HAP-1 (cell line): ENCODE measurements around the gene EPHA3.
"Not testable (repeated sequence)": the region's sequence is repeated elsewhere in the genome, so short reads cannot be mapped to it uniquely, and the experiment has no call there.

ENCODE experiments used
- DNase-seq, 2 experiments: peaks; one replicate each; pipeline ENCODE4 v3.0.0-alpha.2; 2016 to 2020; ENCODE audit warnings: low spot score in 2 of 2
- H3K27me3 ChIP-seq: fragments of 250-450 bp; sonication (Bioruptor Pico); 2 replicates; pipeline ENCODE4 v1.5.1; 2020; ENCODE audit warnings: low read depth, mild to moderate bottlenecking, moderate library complexity
- H3K36me3 ChIP-seq: fragments of 250-450 bp; sonication (Bioruptor Pico); replicated peaks from 2 replicates; pipeline ENCODE4 v1.5.1; 2020; ENCODE audit warnings: mild to moderate bottlenecking
- H3K4me1 ChIP-seq: fragments of 250-450 bp; sonication (Bioruptor Pico); 2 replicates; pipeline ENCODE4 v1.5.1; 2020; ENCODE audit warnings: mild to moderate bottlenecking
- H3K4me3 ChIP-seq: fragments of 250-450 bp; sonication (Bioruptor Pico); 2 replicates; pipeline ENCODE4 v1.5.1; 2020; ENCODE audit warnings: mild to moderate bottlenecking, moderate library complexity
- H3K9me3 ChIP-seq: fragments of 250-450 bp; sonication (Bioruptor Pico); 2 replicates; pipeline ENCODE4 v1.5.1; 2020; ENCODE audit warnings: mild to moderate bottlenecking, moderate library complexity
- in situ Hi-C: fragments of 300-500 bp; cut with MboI; formaldehyde crosslinking; loops from 3 replicates; pipeline ENCODE4 v1.14.3; 2020; ENCODE audit warnings: low sequenced_read_pairs, inconsistent platforms, mixed read lengths

Gene EPHA3

DNA sequence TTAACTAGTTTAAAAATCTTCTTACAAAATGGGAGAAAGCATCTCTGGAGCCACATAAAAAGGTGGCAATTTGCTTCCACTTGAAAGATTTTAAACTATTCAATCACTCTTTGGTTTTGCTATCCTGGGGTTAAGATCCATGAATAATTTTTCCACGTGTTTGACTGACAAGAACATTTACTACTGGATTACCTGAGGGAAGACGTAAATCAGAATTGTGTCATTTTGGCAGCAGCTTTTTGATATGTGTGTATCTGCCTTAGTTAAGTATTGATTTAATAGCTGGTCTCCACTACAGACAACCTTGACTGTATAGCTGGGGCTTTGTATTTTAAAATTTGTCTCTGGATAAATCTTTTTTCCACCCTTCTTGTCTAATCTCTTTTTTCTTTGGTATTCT, 228.3 kb downstream of the EPHA3 start:
- H3K27me3 ChIP-seq, result no peaks in the 10 kb centered on the region
- in situ Hi-C loops, result no loop called here
- peaks cover 27% of the 10 kb centered on the region for H3K4me1 ChIP-seq
- no peaks in the 10 kb centered on the region for H3K9me3 ChIP-seq
- H3K36me3 ChIP-seq, result no peaks in the 10 kb centered on the region
- no peak for DNase-seq
- no peak overlapping the region for H3K4me3 ChIP-seq

DNA sequence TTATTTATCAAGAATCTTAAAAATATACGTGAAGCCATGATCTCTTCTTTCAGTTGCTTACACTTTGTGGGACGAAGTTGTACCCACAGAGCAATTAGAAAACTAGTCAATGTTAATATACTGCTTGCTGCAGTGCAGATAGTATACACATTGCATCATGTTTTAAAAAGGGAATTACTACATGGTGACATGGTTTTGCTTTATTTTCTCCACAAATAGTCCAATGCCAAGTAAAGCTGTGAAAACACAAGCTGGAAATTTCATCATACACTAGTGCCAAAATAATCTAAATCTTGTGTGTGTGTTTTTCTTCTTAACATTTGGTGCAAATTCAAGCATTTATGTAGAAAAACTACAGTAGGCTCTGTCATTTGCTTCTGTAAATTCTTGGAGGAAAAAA, 233.0 kb downstream of the EPHA3 start:
- in situ Hi-C loops, result no loop called here
- no peak for DNase-seq

DNA sequence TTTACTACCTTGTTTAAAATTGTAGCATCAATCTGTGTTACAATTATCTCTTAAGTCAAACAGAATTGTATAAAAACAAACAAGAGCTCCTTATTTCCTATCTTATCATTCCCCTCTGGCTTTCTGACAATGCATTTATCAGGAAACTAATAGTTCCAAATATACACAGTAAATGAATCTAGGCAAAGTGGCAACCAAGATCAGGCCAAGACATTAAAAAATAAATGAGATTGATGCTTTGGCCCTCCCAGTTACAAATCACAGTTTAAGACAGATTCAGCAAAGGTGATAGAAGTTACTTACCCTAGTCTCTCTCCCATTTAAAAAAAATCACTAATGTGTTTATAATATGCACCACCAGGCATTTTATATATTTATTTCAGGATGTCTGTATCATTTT, 236.7 kb downstream of the EPHA3 start:
- no peak for DNase-seq
- no peaks in the 10 kb centered on the region for H3K27me3 ChIP-seq
- in situ Hi-C loops, result no loop called here
- H3K4me3 ChIP-seq, result no peak overlapping the region
- H3K36me3 ChIP-seq, result no peaks in the 10 kb centered on the region
- no peaks in the 10 kb centered on the region for H3K4me1 ChIP-seq
- no peaks in the 10 kb centered on the region for H3K9me3 ChIP-seq

More for the DNA sequence above, 233.0 kb downstream of the EPHA3 start:
- no peaks in the 10 kb centered on the region for H3K27me3 ChIP-seq
- no peaks in the 10 kb centered on the region for H3K9me3 ChIP-seq
- no peaks in the 10 kb centered on the region for H3K36me3 ChIP-seq
- no peaks in the 10 kb centered on the region for H3K4me1 ChIP-seq
- H3K4me3 ChIP-seq, result no peak overlapping the region

DNA sequence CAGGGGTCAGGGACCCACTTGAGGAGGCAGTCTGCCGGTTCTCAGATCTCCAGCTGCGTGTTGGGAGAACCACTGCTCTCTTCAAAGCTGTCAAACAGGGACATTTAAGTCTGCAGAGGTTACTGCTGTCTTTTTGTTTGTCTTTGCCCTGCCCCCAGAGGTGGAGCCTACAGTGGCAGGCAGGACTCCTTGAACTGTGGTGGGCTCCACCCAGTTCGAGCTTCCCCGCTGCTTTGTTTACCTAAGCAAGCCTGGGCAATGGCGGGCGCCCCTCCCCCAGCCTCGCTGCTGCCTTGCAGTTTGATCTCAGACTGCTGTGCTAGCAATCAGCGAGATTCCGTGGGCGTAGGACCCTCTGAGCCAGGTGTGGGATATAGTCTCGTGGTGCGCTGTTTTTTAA, 243.5 kb downstream of the EPHA3 start:
- DNase-seq, H3K36me3 ChIP-seq, in situ Hi-C loops, H3K4me1 ChIP-seq, H3K4me3 ChIP-seq, H3K9me3 ChIP-seq, H3K27me3 ChIP-seq: not testable (repeated sequence)

DNA sequence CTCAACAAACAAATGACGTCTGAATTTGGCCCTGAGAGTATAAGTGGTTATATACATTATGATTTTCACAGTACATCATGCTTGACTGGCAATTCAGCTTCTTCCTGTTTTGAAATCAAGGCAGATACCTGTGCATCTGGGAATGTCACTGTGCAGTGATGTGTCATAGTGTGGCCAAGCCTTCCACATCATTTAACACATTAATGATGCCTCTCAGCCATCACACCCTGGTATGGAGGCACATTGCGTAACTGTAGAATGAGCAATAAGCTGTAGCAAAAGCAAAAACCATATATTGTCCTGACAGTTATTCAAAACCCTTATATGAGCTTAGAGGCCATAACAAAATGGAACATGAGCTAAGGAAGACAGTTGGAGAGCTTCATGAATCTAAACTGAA, 246.0 kb downstream of the EPHA3 start:
- Histone ChIP-seq H3K9me3 (no peaks in the 10 kb centered on the region), H3K27me3 (no peaks in the 10 kb centered on the region), H3K4me1 (no peaks in the 10 kb centered on the region), H3K4me3 (no peak overlapping the region), H3K36me3 (no peaks in the 10 kb centered on the region)
- no peak for DNase-seq
- in situ Hi-C loops, result no loop called here

DNA sequence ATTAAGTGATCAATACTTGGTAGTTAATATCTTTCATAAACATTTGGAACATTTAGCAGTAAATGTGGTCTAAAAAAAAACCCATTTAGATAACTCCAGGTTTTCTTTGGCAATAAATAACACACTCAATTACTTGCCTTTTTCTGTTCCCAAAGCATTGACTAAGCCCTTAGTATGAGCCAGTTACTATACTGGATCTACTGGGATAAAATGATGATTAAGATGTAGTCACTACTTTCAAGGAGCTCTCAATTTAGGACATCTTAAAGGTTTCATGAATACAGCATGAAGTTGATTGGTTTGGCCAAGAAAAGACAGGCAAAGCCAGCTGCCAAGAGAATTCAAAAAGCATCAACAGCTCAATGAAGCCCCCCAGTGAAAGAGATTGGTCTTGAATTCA, 250.9 kb downstream of the EPHA3 start:
- H3K9me3 ChIP-seq, result no peaks in the 10 kb centered on the region
- no peak for DNase-seq
- in situ Hi-C loops, result no loop called here
- H3K36me3 ChIP-seq, result no peaks in the 10 kb centered on the region
- no peak overlapping the region for H3K4me3 ChIP-seq
- no peaks in the 10 kb centered on the region for H3K27me3 ChIP-seq
- H3K4me1 ChIP-seq, result no peaks in the 10 kb centered on the region

DNA sequence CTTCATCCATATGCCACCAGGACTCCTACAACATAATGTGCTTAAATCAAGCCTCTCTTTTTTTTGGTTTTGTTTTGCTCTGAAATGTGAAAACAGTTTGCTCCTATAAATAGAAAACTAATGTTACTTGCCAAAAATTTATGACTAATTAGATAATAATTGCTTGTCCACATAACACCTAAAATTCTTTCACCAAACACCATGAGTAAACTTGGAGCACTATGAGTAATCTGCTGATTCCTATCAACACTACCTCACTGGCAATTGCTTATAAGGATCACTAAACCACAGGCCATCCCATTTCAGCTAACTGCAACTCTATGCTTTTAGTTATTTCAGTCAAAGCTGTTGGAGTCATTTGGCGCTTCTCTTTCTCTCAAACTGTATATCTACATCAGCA, 252.7 kb downstream of the EPHA3 start:
- in situ Hi-C loops, result no loop called here
- no peaks in the 10 kb centered on the region for H3K9me3 ChIP-seq
- H3K36me3 ChIP-seq, result no peaks in the 10 kb centered on the region
- no peak overlapping the region for H3K4me3 ChIP-seq
- H3K4me1 ChIP-seq, result no peaks in the 10 kb centered on the region
- no peaks in the 10 kb centered on the region for H3K27me3 ChIP-seq
- DNase-seq, result no peak

DNA sequence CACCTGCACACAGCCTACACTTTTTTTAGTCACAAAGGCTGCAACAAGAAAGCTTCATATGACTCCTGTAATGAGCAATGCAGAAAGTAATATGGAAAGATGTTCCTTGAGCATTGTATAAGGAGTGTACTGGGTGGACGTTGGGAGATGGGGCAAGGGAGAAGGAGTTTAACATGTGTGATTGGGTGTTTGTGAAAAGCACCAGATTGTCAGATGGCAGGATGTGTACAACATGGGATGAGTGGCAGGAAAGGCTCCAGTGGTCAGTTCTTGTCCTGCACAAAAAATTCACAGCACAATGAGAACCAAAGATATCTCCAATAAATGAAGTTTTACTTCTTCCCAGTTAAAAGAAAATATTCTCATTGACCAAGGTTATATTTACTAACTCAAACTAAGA, 255.1 kb downstream of the EPHA3 start:
- no peaks in the 10 kb centered on the region for H3K9me3 ChIP-seq
- no peak for DNase-seq
- no peaks in the 10 kb centered on the region for H3K36me3 ChIP-seq
- no peaks in the 10 kb centered on the region for H3K4me1 ChIP-seq
- no peaks in the 10 kb centered on the region for H3K27me3 ChIP-seq
- in situ Hi-C loops, result no loop called here
- no peak overlapping the region for H3K4me3 ChIP-seq

DNA sequence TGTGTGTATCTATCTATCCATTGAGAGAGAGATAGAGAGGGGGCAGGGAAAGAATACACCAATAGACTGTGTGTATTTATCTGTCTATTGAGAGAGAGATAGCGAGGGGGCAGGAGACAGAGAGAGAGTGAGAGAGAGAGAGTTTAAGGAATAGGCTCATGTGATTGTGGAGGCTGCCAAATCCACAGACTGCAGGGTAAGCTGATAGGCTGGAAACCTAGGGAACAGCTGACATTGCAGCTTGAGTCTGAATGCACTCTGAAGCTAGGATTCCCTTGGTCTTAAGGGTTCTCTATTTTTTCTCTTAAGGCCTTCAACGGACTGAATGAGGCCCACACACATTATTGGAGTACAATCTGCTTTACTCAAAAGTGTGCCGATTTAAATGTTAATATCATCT, 255.8 kb downstream of the EPHA3 start:
- no peaks in the 10 kb centered on the region for H3K4me1 ChIP-seq
- no peaks in the 10 kb centered on the region for H3K9me3 ChIP-seq
- H3K36me3 ChIP-seq, result no peaks in the 10 kb centered on the region
- no peaks in the 10 kb centered on the region for H3K27me3 ChIP-seq
- in situ Hi-C loops, result no loop called here
- DNase-seq, result no peak
- H3K4me3 ChIP-seq, result no peak overlapping the region

DNA sequence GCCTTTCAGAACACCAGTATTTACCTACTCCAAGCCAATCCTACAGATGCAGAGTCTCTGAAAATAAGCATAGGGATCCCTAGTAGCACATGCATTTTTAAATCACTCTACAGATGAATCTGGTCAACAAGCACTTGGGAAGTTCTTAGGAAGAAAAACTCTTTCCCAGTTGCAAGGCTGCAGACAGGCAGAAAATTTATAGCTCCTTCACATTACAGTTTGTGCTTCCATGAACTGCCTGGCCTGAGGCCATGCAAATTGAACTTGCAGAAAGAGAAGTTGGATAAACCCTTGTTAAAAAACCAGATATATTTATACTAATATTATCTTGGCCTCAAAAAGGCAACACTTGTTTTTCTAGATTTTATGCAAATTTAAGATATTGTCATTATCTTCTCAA, 256.9 kb downstream of the EPHA3 start:
- Histone ChIP-seq H3K4me1 (no peaks in the 10 kb centered on the region), H3K9me3 (no peaks in the 10 kb centered on the region), H3K4me3 (no peak overlapping the region), H3K36me3 (no peaks in the 10 kb centered on the region), H3K27me3 (no peaks in the 10 kb centered on the region)
- DNase-seq, result no peak
- in situ Hi-C loops, result no loop called here

DNA sequence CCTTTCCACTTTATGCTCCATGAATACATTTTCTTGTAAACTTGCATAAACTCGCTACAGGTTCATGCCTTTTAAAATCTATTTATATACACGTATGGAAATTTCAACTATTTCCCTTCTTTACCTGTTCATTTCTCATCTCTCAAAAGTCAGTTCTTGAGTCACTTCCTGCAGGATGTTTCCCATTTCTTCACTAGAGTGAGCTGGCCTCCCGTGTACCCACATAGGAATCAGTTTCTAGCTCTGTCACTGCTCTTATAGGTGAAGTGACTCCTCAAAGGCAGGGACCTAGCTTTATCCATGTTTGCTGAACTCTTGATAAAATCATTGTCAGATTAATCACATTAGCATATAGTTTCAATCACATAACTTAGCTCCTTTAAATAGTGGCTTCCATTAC, 259.7 kb downstream of the EPHA3 start:
- no peaks in the 10 kb centered on the region for H3K9me3 ChIP-seq
- no peak overlapping the region for H3K4me3 ChIP-seq
- DNase-seq, result no peak
- H3K4me1 ChIP-seq, result no peaks in the 10 kb centered on the region
- H3K27me3 ChIP-seq, result no peaks in the 10 kb centered on the region
- no peaks in the 10 kb centered on the region for H3K36me3 ChIP-seq
- in situ Hi-C loops, result no loop called here

DNA sequence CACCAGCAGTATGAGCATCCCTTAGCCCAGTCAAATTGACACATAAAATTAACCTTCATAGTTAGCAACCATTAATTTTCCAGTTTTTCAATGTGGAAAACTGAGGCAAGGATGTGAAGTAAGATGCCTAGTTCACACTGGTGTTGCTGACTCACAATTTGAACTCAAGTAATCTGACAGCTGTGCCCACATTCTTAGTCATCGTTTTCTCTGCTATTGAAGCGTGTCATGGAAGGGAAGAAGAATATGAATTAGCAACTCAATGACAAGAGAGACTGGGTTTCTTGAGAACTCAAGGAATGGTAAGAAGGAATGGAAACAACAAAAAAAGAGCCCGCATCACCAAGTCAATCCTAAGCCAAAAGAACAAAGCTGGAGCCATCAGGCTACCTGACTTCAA, 261.4 kb downstream of the EPHA3 start:
- Histone ChIP-seq H3K4me1 (no peaks in the 10 kb centered on the region), H3K27me3 (no peaks in the 10 kb centered on the region), H3K36me3 (no peaks in the 10 kb centered on the region), H3K9me3 (no peaks in the 10 kb centered on the region), H3K4me3 (no peak overlapping the region)
- DNase-seq, result no peak
- in situ Hi-C loops, result no loop called here

DNA sequence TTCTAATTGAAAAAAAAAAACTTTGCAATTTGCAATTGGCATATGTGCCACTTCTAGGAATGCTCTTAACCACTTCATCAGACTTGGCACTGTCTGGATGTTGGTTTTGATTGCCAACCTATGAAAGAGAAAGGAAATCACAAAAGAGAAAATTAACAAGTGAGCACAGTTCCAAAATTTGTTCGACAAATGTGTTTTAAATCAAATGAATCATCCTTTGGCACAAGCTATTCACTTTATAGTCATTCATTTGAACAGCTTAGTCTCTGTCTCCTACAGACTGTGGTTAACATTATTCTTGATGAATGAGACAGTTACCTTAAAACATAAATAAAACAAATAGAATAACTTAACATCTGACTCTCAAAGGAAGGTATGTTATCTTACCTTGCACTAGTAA, 265.0 kb downstream of the EPHA3 start:
- H3K4me1 ChIP-seq, result peaks cover 22% of the 10 kb centered on the region
- no peak overlapping the region for H3K4me3 ChIP-seq
- DNase-seq, result no peak
- H3K27me3 ChIP-seq, result no peaks in the 10 kb centered on the region
- H3K36me3 ChIP-seq, result no peaks in the 10 kb centered on the region
- in situ Hi-C loops, result no loop called here
- no peaks in the 10 kb centered on the region for H3K9me3 ChIP-seq

DNA sequence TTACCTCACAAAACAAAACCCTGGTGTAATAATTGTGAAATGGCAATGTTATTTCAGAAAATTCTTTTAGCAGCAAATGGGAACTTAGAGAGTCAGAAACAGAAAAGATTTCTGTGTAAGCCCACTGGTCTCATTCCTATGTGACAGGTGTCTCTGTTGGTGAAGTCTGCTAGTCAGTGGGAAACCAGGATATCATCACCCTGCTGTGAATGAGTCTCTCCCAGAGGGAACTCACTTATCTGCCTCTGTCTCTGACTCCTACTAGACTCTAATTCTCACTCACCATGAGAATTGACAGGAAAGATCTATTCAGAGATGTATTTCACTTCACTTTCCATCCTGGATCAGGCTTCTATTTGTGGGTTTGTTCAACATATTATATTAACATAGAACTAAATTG, 266.0 kb downstream of the EPHA3 start:
- H3K9me3 ChIP-seq, result no peaks in the 10 kb centered on the region
- no peaks in the 10 kb centered on the region for H3K36me3 ChIP-seq
- H3K4me1 ChIP-seq, result peaks cover 25% of the 10 kb centered on the region
- in situ Hi-C loops, result no loop called here
- DNase-seq, result no peak
- H3K27me3 ChIP-seq, result no peaks in the 10 kb centered on the region
- no peak overlapping the region for H3K4me3 ChIP-seq

DNA sequence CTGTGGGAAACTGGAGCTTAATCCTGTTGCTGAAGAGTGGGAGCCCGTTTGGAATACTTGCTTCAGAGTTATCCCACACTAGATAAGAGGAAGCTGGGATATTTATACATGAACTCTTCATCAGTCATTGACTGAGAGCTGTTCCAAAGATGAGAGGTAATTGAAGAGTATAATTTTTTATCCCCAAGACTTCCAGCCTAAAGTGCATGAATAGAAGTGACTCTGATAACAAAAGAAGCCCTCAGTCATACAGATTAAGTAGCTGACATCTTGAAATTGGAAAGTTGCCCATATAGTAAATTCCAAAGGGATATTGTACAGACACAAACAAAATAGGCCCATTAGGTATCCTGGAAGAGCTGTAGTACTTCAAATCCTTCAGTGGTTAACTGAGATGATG, 268.0 kb downstream of the EPHA3 start:
- in situ Hi-C loops, result no loop called here
- Histone ChIP-seq H3K4me3 (no peak overlapping the region), H3K4me1 (peaks cover 30% of the 10 kb centered on the region), H3K27me3 (no peaks in the 10 kb centered on the region), H3K9me3 (no peaks in the 10 kb centered on the region), H3K36me3 (no peaks in the 10 kb centered on the region)
- peak in 1 of 2 experiments; percentile 80 for DNase-seq
